NB4 (cell line): ENCODE results near the gene VAC14.

Source experiments
- DNase-seq: peaks from one replicate; pipeline ENCODE4 v3.0.0; 2010; ENCODE audit warnings: low read depth
- H3K4me3 ChIP-seq: one replicate; pipeline ENCODE4 v1.5.1; 2011; ENCODE audit warnings: mild to moderate bottlenecking, low read depth, low read length, moderate library complexity
- MYC ChIP-seq: IDR thresholded peaks from 2 replicates; pipeline ENCODE4 v1.6.1; 2011; ENCODE audit warnings: low read depth, low read length
- POLR2A ChIP-seq: IDR thresholded peaks from 2 replicates; pipeline ENCODE4 v1.6.1; 2011; ENCODE audit warnings: mild to moderate bottlenecking; ENCODE audit not compliant: insufficient read length; ENCODE audit errors: extremely low read depth
- TF ChIP-seq, protein P1 (sequence below): IDR thresholded peaks from one replicate; pipeline ENCODE4 v1.5.1; 2012; ENCODE audit warnings: low read depth, low read length
- TF ChIP-seq, protein P2 (sequence below): IDR thresholded peaks from 2 replicates; pipeline ENCODE4 v1.6.1; 2011; ENCODE audit warnings: low read depth, low read length

The VAC14 gene

GRCh38 chr16:70710422-70711210 lies 90.3 kb downstream of the VAC14 start:
- no peak for TF ChIP-seq MYC
- TF ChIP-seq, protein P1, sequence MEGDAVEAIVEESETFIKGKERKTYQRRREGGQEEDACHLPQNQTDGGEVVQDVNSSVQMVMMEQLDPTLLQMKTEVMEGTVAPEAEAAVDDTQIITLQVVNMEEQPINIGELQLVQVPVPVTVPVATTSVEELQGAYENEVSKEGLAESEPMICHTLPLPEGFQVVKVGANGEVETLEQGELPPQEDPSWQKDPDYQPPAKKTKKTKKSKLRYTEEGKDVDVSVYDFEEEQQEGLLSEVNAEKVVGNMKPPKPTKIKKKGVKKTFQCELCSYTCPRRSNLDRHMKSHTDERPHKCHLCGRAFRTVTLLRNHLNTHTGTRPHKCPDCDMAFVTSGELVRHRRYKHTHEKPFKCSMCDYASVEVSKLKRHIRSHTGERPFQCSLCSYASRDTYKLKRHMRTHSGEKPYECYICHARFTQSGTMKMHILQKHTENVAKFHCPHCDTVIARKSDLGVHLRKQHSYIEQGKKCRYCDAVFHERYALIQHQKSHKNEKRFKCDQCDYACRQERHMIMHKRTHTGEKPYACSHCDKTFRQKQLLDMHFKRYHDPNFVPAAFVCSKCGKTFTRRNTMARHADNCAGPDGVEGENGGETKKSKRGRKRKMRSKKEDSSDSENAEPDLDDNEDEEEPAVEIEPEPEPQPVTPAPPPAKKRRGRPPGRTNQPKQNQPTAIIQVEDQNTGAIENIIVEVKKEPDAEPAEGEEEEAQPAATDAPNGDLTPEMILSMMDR: no peak
- TF ChIP-seq, protein P2, sequence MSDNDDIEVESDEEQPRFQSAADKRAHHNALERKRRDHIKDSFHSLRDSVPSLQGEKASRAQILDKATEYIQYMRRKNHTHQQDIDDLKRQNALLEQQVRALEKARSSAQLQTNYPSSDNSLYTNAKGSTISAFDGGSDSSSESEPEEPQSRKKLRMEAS: no peak
- TF ChIP-seq POLR2A: no peak
- no peak for DNase-seq
- H3K4me3 ChIP-seq: no peak overlapping the region

DNA sequence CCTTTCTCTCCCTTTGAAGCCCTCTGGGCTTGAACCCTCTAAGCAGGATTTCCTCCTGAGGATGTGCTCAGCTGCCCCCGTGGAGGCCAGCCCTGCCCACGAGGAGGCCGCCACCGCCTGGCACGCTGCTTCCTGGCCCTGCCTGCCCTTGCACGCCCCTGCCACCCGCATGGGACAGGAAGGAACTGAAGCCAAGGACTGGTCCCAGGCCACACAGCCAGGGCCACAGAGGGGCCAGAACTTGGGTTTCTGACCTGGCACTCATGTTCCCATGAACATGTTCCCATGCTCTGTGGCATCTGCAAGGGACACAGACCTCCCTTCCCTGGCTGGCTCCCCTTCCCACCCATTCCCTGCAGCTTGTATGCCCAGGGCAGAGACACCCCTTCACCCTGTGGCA lies 91.0 kb downstream of the VAC14 start:
- TF ChIP-seq MYC: no peak
- TF ChIP-seq POLR2A: no peak
- H3K4me3 ChIP-seq: no peak overlapping the region
- no peak for DNase-seq

GRCh38 chr16:70709457-70709856 lies 91.5 kb downstream of the VAC14 start:
- TF ChIP-seq, protein P2: no peak
- TF ChIP-seq POLR2A: no peak
- TF ChIP-seq, protein P1: no peak
- no peak for TF ChIP-seq MYC
- no peak for DNase-seq
- H3K4me3 ChIP-seq: no peak overlapping the region

DNA sequence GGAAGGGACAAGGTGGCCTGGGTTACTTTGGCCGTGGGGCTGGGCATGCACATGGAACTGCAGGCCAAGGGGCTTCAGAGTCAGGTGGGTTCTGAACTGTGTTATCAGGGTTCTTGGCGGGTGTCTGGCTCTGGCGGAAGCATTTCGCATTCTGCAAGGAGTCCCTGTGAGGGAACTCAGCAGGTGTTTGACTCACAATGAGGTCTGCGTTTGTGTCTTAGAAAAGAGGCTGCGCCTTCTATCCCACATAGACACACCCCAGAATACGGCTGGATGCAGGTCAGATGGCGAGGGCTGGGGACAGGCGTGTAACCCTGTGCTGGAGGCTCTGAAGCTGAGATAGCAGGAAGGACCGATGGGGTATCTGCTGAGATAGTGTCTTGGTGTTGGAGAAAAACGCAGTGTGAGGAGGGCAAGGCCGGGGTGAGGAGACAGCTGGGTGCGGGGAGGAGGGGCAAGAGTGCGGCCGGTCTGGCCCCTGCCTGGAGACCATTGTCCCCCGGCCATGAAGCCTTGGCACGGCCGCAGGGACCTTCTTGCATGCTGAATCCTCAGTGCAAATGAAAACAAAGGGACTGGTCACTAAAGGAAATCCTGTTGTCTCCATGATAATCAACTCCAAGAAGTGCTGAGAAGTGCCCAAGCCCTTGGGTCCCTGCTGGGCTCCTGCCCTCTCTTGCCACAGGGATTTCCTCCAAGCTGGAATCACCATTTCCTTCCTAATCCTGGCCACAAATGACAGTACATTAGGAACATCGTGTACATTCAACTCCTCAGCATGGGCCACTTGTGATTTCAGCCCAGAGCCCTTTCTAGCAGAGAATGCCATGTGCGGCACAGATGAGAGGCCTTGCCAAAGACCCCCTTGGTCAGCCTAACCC lies 92.4 kb downstream of the VAC14 start:
- H3K4me3 ChIP-seq: no peak overlapping the region
- DNase-seq: no peak
- TF ChIP-seq, protein P1: no peak
- TF ChIP-seq MYC (no peak), POLR2A (no peak)
- TF ChIP-seq, protein P2: no peak

GRCh38 chr16:70706948-70707465 lies 94.0 kb downstream of the VAC14 start:
- TF ChIP-seq, protein P1: no peak
- TF ChIP-seq, protein P2: no peak
- TF ChIP-seq POLR2A (no peak), MYC (no peak)
- DNase-seq: no peak
- no peak overlapping the region for H3K4me3 ChIP-seq

DNA sequence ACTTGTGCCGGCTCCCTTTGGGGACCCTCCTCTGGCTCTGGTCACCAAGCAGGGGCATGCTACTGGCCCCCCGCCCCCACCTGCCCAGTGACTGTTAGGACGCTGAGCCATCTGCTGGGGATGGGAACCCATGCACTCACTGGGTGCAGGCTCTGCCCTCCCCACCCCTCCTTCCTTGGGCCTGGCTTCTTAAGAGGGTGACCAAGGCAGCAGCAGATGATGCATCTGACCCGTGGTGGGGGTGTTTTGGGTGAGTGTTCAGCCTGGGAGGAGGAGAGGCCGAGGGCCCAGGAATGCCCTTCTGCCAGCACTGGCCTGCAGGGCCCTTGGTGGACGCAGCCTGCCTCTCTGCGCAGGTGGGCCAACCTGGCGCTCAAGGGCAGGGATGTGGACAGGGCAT lies 95.9 kb downstream of the VAC14 start:
- DNase-seq: no peak
- TF ChIP-seq, protein P2: no peak
- TF ChIP-seq POLR2A (no peak), MYC (no peak)
- TF ChIP-seq, protein P1: no peak
- no peak overlapping the region for H3K4me3 ChIP-seq
